ENCODE measurements around the gene KRTAP5-5.
"Not testable (repeated sequence)": the region's sequence is repeated elsewhere in the genome, so short reads cannot be mapped to it uniquely, and the experiment has no call there.

Gene KRTAP5-5

DNA sequence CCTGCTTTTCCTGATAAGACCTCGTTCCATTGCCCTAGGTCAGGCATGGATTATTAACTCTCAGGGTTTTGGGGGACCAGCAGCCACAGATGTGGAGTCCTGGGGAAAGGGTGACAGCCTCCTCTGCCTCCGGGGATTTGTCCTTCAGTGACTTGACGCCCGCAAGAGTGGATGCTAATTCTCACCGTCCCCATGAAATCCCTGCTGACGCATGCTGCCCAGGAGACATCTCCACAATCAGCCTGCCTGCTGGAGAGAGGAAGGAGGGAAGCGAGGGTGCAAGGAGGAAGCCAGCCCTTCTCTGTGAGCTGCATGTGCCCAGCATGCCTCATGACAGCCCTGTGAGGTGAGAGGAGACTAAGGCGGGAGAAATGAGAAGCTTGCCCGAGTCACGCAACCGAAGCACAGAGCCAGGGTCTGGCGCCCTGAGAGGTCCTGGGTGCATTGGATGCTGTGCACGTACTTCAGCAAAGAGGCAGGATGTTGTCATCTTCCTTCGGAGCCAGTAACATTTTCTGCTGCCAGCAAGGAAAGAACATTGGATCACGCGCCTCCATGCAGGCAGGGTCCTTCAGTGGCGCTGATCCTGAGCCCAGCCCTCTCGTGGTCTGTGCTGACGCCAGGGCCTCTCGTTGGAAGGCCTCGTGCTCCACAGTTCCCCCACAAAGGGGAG lies 40.1 kb downstream of the KRTAP5-5 start:
- in situ Hi-C loops (cut with MboI; ENCODE audit: low pct_unique_long_range_greater_than_20kb, low sequenced_read_pairs, unreplicated experiment), result no loop called here
- no peak for DNase-seq (ENCODE audit: low spot score)
- TF ChIP-seq, protein P1, sequence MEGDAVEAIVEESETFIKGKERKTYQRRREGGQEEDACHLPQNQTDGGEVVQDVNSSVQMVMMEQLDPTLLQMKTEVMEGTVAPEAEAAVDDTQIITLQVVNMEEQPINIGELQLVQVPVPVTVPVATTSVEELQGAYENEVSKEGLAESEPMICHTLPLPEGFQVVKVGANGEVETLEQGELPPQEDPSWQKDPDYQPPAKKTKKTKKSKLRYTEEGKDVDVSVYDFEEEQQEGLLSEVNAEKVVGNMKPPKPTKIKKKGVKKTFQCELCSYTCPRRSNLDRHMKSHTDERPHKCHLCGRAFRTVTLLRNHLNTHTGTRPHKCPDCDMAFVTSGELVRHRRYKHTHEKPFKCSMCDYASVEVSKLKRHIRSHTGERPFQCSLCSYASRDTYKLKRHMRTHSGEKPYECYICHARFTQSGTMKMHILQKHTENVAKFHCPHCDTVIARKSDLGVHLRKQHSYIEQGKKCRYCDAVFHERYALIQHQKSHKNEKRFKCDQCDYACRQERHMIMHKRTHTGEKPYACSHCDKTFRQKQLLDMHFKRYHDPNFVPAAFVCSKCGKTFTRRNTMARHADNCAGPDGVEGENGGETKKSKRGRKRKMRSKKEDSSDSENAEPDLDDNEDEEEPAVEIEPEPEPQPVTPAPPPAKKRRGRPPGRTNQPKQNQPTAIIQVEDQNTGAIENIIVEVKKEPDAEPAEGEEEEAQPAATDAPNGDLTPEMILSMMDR (IDR thresholded peaks at IDR 0.05; ENCODE audit: extremely low read depth, insufficient read depth, missing control alignments), result no peak

DNA sequence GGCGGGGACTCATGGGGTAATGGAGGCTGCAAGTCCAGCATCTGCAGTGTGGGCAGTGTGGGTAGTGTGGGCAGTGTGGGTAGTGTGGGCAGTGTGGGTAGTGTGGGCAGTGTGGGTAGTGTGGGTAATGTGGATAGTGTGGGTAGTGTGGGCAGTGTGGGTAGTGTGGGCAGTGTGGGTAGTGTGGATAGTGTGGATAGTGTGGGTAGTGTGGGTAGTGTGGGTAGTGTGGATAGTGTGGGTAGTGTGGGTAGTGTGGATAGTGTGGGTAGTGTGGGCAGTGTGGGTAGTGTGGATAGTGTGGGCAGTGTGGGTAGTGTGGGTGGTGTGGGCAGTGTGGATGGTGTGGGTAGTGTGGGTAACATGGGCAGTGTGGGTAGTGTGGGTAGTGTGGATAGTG lies 40.9 kb downstream of the KRTAP5-5 start:
- DNase-seq (ENCODE audit: low spot score); in situ Hi-C loops (cut with MboI; ENCODE audit: low pct_unique_long_range_greater_than_20kb, low sequenced_read_pairs, unreplicated experiment): not testable (repeated sequence)

DNA sequence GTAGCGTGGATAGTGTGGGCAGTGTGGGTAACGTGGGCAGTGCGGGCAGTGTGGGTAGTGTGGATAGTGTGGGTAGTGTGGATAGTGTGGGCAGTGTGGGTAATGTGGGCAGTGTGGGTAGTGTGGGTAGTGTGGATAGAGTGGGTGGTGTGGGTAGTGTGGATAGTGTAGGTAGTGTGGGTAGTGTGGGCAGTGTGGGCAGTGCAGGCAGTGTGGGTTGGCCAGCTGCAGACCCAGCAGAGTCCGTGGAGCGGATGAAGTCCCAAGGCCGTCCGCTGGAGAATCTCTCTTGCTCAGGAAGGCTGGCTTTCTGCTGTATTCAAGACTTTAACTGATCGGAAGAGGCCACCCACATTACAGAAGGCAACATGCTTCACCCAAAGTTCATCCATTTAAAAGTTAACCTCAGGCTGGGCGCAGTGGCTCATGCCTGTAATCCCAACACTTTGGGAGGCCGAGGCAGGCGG lies 41.4 kb downstream of the KRTAP5-5 start:
- DNase-seq (ENCODE audit: low spot score), result peak; percentile 44
- TF ChIP-seq, protein P1 (IDR thresholded peaks at IDR 0.05; ENCODE audit: extremely low read depth, insufficient read depth, missing control alignments), result no peak
- in situ Hi-C loops (cut with MboI; ENCODE audit: low pct_unique_long_range_greater_than_20kb, low sequenced_read_pairs, unreplicated experiment), result no loop called here

DNA sequence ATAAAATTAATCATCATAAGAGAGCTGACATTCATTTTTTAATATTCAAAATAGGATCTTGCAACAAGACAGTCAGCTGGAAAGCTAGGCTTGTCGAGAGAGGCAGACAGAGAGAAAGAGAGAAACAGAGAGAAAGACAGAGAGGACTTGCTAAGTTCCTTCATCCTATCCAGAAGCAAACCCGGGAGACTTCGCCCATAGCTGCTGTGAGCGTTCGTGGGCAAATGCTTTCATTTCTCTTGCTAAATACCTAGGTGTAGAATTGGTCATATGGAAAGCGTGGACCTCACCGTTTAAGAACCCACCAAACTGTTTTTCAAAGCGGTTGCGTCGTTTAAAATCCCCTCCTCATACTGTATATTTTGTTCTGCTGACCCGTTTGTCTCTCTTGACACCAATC lies 42.1 kb downstream of the KRTAP5-5 start:
- TF ChIP-seq, protein P1 (IDR thresholded peaks at IDR 0.05; ENCODE audit: extremely low read depth, insufficient read depth, missing control alignments), result no peak
- no peak for DNase-seq (ENCODE audit: low spot score)
- in situ Hi-C loops (cut with MboI; ENCODE audit: low pct_unique_long_range_greater_than_20kb, low sequenced_read_pairs, unreplicated experiment), result no loop called here

DNA sequence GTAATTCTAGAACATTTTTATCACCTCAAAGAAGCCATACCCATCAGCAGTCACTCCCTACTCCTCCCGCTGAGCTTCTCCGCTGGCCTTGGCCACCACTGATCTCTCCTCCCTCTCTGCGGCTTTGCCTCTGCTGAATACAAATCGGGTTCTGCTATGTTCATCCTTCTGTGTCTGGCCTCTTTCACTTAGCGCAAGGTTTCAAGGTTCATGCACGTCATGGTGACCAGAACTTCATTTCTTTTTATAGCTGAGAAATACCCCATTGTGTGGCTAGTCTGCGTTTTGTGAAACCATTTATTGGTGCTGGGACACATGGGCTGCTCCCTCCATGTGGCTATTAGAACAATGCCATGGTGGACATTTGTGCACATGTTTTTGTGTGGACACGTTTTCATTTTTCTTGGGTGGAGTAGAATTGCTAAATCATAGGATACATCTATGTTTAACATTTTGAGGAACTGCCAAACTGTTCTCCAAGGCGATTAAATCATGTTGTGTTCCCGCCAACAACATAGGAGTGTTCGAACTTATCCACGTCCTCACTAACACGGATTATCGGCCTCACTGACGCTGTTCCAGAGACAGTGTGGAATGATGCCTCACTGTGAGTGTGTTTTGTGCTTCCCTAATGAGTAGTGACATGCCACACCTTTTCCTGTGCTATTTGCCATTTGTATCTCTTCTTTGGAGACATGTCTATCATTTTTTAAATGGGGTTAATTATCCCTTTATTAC lies 43.2 kb downstream of the KRTAP5-5 start:
- in situ Hi-C loops (cut with MboI; ENCODE audit: low pct_unique_long_range_greater_than_20kb, low sequenced_read_pairs, unreplicated experiment), result no loop called here
- no peak for DNase-seq (ENCODE audit: low spot score)
- TF ChIP-seq, protein P1 (IDR thresholded peaks at IDR 0.05; ENCODE audit: extremely low read depth, insufficient read depth, missing control alignments), result no peak

DNA sequence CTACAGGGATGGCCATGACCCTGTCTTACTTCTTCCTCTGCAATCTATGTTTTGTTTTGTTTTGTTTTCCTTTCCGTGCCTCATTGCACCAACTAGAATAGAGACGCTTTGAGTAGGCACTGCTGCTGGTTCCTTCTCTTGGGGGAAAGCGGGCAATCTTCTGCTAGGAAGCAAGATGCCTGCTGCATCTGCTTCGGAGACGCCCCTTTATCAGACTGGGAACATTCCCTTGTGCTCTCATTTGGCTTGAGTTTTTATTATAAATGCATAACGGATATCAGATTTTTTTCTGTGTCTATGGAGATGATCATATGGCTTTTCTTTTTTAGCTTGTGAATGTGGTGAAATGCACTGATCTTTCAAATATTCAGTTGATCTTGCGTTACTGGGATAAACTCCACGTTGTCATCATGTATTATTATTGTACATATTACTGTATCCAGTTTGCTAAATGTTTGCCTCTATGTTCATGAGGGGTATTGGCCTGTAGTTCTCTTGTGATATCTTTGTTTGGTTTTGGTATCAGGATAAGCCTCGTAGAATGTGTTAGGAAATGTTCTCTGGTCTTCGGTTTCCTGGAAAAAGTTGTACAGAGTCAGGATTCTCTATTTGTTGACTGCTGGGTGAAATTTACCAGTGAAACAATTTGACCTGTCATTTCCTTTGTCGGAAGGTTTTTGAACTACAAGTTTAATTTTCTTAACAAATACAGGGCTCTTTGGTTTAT lies 44.0 kb downstream of the KRTAP5-5 start:
- DNase-seq (ENCODE audit: low spot score), result no peak
- in situ Hi-C loops (cut with MboI; ENCODE audit: low pct_unique_long_range_greater_than_20kb, low sequenced_read_pairs, unreplicated experiment), result no loop called here
- TF ChIP-seq, protein P1 (IDR thresholded peaks at IDR 0.05; ENCODE audit: extremely low read depth, insufficient read depth, missing control alignments), result no peak

Measured in GM13977 (cell line).